Erythroblast (primary cell): Measurements from ENCODE around the gene RNF212B.

Experiments
- GATA1 ChIP-seq: IDR thresholded peaks from 2 replicates; pipeline ENCODE4 v1.6.1; 2011; ENCODE audit warnings: low read depth, mild to moderate bottlenecking, control low read depth, low read length, moderate library complexity
- POLR2A ChIP-seq: IDR thresholded peaks from 2 replicates; pipeline ENCODE4 v1.6.1; 2011; ENCODE audit warnings: mild to moderate bottlenecking, low read length

DNA sequence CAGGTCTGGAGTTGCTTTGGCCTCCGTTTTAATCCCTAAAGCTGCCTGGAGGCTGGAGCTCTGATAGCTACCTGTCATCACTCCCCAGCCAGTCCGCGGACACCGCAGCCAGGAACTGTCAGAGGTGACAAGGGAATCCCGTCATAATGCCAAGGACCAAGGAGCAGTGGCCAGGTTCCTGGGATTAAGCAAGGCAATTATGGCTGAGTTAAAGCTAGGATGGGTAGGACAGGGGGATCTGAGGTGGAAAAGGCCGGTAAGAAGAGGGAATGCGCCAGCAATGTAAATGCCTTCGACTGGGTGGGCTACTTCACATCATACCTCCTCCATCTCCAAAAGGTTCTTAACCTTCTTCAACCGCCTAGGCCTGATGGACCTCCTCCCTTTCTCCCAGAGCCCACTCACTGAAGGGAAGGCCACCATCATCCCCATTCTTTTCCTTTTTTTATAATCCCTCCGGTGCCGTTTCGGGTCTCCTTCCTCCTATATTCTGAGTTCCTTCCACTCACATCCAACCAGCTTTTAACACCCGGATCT is 63.0 kb downstream of the RNF212B start:
- TF ChIP-seq POLR2A (no peak), GATA1 (no peak)
